Esophagus muscularis mucosa (tissue), 4 donors: ENCODE measurements around the gene DZANK1.

Experiments
- EP300 ChIP-seq: sonication (generic); formaldehyde crosslinking; IDR thresholded peaks from one replicate; pipeline ENCODE4 v1.6.1; 2017; ENCODE audit warnings: antibody characterized with exemption
- POLR2A ChIP-seq: fragments of 450-650 bp; IDR thresholded peaks from one replicate; pipeline ENCODE4 v1.6.1; 2017; ENCODE audit warnings: antibody characterized with exemption, moderate library complexity, mild to moderate bottlenecking, low read depth
- POLR2AphosphoS5 ChIP-seq, 2 donors: sonication (generic); formaldehyde crosslinking; IDR thresholded peaks; one replicate each; pipeline ENCODE4 v1.6.1; 2017; ENCODE audit warnings: antibody characterized with exemption in 2 of 2
- TF ChIP-seq, protein P1 (sequence below), 3 experiments: fragments of 200-600 bp in 2 of 3; fragments of 450-650 bp in 1 of 3; sonication (generic) in 2 of 3; IDR thresholded peaks; one replicate each; pipeline ENCODE4 v1.5.1; 2017 to 2019; ENCODE audit warnings: antibody characterized with exemption in 3 of 3, mild to moderate bottlenecking in 2 of 3, moderate library complexity in 1 of 3

- TF ChIP-seq, protein P1, sequence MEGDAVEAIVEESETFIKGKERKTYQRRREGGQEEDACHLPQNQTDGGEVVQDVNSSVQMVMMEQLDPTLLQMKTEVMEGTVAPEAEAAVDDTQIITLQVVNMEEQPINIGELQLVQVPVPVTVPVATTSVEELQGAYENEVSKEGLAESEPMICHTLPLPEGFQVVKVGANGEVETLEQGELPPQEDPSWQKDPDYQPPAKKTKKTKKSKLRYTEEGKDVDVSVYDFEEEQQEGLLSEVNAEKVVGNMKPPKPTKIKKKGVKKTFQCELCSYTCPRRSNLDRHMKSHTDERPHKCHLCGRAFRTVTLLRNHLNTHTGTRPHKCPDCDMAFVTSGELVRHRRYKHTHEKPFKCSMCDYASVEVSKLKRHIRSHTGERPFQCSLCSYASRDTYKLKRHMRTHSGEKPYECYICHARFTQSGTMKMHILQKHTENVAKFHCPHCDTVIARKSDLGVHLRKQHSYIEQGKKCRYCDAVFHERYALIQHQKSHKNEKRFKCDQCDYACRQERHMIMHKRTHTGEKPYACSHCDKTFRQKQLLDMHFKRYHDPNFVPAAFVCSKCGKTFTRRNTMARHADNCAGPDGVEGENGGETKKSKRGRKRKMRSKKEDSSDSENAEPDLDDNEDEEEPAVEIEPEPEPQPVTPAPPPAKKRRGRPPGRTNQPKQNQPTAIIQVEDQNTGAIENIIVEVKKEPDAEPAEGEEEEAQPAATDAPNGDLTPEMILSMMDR (IDR thresholded peaks at IDR 0.05) = no peak
- TF ChIP-seq POLR2A = no peak
- TF ChIP-seq EP300 = no peak
- TF ChIP-seq POLR2AphosphoS5 (IDR thresholded peaks at IDR 0.05) = no peak
Observed at GRCh38 chr20:18380908-18381529, 85.8 kb downstream of the DZANK1 start.
